WERI-Rb-1 (cell line): ENCODE measurements around the gene F2.

Experiments
- DNase-seq: peaks from one replicate; pipeline ENCODE4 v3.0.0-alpha.2; 2020
- H3K27ac ChIP-seq: fragments of 250-450 bp; sonication (Bioruptor Pico); 2 replicates; pipeline ENCODE4 v1.5.1; 2020; ENCODE audit warnings: mild to moderate bottlenecking, moderate library complexity
- H3K27me3 ChIP-seq: fragments of 250-450 bp; sonication (Bioruptor Pico); 2 replicates; pipeline ENCODE4 v1.5.1; 2021; ENCODE audit warnings: mild to moderate bottlenecking, low read depth, moderate library complexity; ENCODE audit not compliant: insufficient read depth, severe bottlenecking
- H3K36me3 ChIP-seq: fragments of 250-450 bp; sonication (Bioruptor Pico); 2 replicates; pipeline ENCODE4 v1.5.1; 2020; ENCODE audit warnings: mild to moderate bottlenecking, moderate library complexity
- H3K4me3 ChIP-seq: 2 replicates; pipeline ENCODE4 v1.5.1; 2011; ENCODE audit warnings: low read depth, mild to moderate bottlenecking, control low read depth, low read length
- H3K9me3 ChIP-seq: fragments of 250-450 bp; sonication (Bioruptor Pico); 2 replicates; pipeline ENCODE4 v1.5.1; 2021; ENCODE audit warnings: mild to moderate bottlenecking, moderate library complexity; ENCODE audit not compliant: severe bottlenecking
- TF ChIP-seq, protein P1 (sequence below): IDR thresholded peaks from 2 replicates; pipeline ENCODE4 v1.5.1; 2011; ENCODE audit warnings: low read depth, mild to moderate bottlenecking, control low read depth, inconsistent platforms, low read length

The F2 gene

DNA sequence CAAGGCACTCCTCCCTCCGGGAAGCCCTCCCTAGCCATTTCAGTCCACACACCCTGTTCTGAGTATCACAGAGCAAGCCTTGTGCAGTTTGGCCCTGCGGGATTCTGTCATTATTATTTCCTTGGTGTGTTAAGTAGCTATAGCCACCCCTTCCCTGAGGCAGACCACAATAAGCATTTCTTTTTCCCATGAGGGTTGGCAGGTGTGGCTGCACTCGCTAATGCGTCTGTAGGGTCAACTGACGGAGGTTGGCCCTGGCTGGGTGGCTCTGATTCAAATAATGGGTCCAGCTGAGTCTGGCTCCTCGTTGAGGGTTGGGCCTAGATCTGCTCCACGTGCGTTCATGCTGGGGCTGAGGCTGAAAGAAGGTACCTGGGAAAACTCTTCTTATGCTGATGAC, 5.1 kb downstream of the F2 start:
- H3K27ac ChIP-seq: no peak overlapping the region
- no peak for DNase-seq
- no peak overlapping the region for H3K4me3 ChIP-seq
- no peaks in the 10 kb centered on the region for H3K27me3 ChIP-seq
- H3K9me3 ChIP-seq: no peaks in the 10 kb centered on the region
- TF ChIP-seq, protein P1, sequence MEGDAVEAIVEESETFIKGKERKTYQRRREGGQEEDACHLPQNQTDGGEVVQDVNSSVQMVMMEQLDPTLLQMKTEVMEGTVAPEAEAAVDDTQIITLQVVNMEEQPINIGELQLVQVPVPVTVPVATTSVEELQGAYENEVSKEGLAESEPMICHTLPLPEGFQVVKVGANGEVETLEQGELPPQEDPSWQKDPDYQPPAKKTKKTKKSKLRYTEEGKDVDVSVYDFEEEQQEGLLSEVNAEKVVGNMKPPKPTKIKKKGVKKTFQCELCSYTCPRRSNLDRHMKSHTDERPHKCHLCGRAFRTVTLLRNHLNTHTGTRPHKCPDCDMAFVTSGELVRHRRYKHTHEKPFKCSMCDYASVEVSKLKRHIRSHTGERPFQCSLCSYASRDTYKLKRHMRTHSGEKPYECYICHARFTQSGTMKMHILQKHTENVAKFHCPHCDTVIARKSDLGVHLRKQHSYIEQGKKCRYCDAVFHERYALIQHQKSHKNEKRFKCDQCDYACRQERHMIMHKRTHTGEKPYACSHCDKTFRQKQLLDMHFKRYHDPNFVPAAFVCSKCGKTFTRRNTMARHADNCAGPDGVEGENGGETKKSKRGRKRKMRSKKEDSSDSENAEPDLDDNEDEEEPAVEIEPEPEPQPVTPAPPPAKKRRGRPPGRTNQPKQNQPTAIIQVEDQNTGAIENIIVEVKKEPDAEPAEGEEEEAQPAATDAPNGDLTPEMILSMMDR: no peak
- no peaks in the 10 kb centered on the region for H3K36me3 ChIP-seq

DNA sequence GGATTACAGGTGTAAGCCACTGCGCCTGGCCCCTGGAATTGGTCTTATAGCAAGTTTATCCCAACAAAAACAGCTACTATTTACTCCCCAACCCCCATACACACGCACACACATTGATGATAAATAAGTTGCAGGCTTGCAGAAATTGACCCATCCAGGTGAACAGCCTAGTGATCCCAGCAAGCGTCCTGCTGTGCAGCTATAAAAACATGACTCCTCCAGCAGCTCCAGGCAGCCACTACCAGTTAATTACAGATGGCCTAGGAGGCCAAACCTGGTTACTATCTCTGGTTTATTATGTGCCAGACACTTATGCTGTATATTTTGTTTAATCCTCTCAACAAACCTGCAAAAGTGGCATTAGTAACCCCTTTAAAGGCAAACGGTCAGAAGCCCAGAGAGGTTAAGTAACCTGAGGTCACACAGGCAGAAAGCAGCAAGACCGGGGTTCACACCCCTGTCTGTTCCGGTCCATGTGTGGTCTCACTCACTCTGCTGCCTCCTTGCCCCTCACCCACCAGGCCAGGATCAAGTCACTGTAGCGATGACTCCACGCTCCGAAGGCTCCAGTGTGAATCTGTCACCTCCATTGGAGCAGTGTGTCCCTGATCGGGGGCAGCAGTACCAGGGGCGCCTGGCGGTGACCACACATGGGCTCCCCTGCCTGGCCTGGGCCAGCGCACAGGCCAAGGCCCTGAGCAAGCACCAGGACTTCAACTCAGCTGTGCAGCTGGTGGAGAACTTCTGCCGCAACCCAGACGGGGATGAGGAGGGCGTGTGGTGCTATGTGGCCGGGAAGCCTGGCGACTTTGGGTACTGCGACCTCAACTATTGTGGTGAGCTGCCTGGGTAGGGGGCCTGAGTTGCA, 6.6 kb downstream of the F2 start:
- no peaks in the 10 kb centered on the region for H3K9me3 ChIP-seq
- H3K27me3 ChIP-seq: no peaks in the 10 kb centered on the region
- H3K36me3 ChIP-seq: no peaks in the 10 kb centered on the region
- no peak overlapping the region for H3K4me3 ChIP-seq
- DNase-seq: no peak
- no peak overlapping the region for H3K27ac ChIP-seq
- TF ChIP-seq, protein P1: no peak

DNA sequence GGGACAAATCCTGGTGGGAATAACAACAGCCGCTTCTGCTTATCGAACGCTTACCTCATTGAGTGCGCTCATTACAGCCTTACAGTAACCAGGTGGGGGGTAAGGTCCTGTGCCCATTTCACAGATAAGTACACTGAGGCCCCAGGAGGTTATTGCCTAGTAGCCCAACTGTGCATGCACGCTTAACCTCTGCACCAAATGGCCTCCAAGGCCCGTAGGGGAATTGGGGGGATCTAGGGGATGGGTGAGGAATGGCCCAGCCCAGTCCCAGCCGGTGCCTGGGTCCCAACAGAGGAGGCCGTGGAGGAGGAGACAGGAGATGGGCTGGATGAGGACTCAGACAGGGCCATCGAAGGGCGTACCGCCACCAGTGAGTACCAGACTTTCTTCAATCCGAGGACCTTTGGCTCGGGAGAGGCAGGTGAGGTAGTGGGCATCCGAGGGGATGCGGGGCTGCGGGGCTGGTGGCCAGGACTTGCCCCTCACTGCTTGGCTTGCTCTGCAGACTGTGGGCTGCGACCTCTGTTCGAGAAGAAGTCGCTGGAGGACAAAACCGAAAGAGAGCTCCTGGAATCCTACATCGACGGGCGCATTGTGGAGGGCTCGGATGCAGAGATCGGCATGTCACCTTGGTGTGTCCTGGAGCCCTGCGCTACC, 7.3 kb downstream of the F2 start:
- Histone ChIP-seq H3K9me3 (no peaks in the 10 kb centered on the region), H3K27ac (no peak overlapping the region), H3K36me3 (no peaks in the 10 kb centered on the region), H3K4me3 (no peak overlapping the region), H3K27me3 (no peaks in the 10 kb centered on the region)
- TF ChIP-seq, protein P1: no peak
- DNase-seq: no peak

DNA sequence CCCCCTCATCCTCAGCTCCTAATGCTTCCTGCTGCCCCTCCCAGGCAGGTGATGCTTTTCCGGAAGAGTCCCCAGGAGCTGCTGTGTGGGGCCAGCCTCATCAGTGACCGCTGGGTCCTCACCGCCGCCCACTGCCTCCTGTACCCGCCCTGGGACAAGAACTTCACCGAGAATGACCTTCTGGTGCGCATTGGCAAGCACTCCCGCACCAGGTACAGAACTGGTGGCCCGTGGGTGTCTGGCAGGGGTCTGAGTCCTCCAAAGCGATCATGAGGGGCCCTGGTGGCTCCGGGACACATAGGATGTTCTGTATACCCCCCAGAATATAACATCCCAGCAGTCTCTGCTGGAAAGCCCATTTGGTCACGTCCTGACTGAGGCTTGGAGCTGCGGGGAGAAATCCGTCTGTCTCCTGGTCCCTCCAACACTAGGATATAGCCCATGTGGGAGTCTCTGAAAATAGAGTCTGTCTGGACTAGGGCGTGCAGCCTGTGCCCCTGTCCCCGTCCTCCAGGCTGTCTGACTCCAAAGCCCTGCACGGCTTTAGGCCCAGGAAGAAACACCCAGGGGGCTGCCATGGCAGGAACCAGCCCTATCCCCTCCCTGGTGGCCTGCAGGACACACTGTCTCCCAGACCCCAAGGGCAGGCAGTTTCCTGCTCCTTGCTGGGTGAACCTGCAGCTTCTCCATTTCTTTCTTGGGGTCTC, 9.1 kb downstream of the F2 start:
- no peak overlapping the region for H3K4me3 ChIP-seq
- no peak overlapping the region for H3K27ac ChIP-seq
- TF ChIP-seq, protein P1: no peak
- H3K9me3 ChIP-seq: no peaks in the 10 kb centered on the region
- no peak for DNase-seq
- H3K27me3 ChIP-seq: no peaks in the 10 kb centered on the region
- H3K36me3 ChIP-seq: no peaks in the 10 kb centered on the region

DNA sequence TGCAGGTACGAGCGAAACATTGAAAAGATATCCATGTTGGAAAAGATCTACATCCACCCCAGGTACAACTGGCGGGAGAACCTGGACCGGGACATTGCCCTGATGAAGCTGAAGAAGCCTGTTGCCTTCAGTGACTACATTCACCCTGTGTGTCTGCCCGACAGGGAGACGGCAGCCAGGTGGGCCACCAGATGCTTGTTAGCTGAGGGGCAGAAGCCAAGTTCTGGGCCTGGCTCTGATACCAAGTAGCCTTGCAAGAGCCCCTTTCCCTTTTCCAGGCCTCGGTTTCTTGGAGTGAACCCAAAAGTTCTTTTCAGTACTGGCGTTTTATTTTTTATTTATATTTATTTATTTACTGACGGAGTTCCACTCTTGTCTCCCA, 9.6 kb downstream of the F2 start:
- H3K9me3 ChIP-seq: no peaks in the 10 kb centered on the region
- no peaks in the 10 kb centered on the region for H3K27me3 ChIP-seq
- H3K27ac ChIP-seq: no peak overlapping the region
- H3K4me3 ChIP-seq: no peak overlapping the region
- TF ChIP-seq, protein P1: no peak
- H3K36me3 ChIP-seq: no peaks in the 10 kb centered on the region
- DNase-seq: no peak
